Measurements from ENCODE around the gene PTTG1IP. TPM values are rescaled to one million over a fixed set of nuclear protein-coding genes. Genes with fewer than 3 reads are reported as not detected.

PTTG1IP gene
- total and polyA plus RNA-seq, 2 of the 4 experiments (the other 2 are of a cell fraction) = 167 to 194 TPM

- TF ChIP-seq CTCF (conservative IDR thresholded peaks at IDR 0.05; ENCODE audit: low read depth, low read length) (no peak), MAFK (IDR thresholded peaks at IDR 0.05; ENCODE audit: low read depth, low read length) (no peak), RAD21 (IDR thresholded peaks at IDR 0.05; ENCODE audit: low read length) (no peak), POLR2A (IDR thresholded peaks at IDR 0.05; ENCODE audit: low read depth, low read length) (no peak), MXI1 (IDR thresholded peaks at IDR 0.05; ENCODE audit: borderline replicate concordance, low read depth, low read length) (no peak), CEBPB (IDR thresholded peaks at IDR 0.05; ENCODE audit: low read depth, low read length) (no peak), FOS (IDR thresholded peaks at IDR 0.05; ENCODE audit: low read depth, low read length) (no peak)
Observed at GRCh38 chr21:44876849-44877575, 3.5 kb upstream of the PTTG1IP start (continued).

All from IMR-90 (cell line).